Right lobe of liver (tissue), 4 donors: Measurements from ENCODE around the gene ZNF276.

Experiments used
- POLR2A ChIP-seq: fragments of 450-650 bp; IDR thresholded peaks from one replicate; pipeline ENCODE4 v1.6.1; 2017; ENCODE audit warnings: antibody characterized with exemption, mild to moderate bottlenecking
- TF ChIP-seq, protein P1 (sequence below), 4 donors: fragments of 200-600 bp in 3 of 4; fragments of 450-650 bp in 1 of 4; IDR thresholded peaks; one replicate each; pipeline versions ENCODE4 v1.5.1 to v1.8.0; 2016 to 2022; ENCODE audit warnings: antibody characterized with exemption in 4 of 4, mild to moderate bottlenecking in 2 of 4
- donor health status: DM: no; HTN: no; CAD: no.
- donor health status: DM: no; HTN: no; CAD: no.
- donor health status: DM: no; HTN: yes; CAD: no.

DNA sequence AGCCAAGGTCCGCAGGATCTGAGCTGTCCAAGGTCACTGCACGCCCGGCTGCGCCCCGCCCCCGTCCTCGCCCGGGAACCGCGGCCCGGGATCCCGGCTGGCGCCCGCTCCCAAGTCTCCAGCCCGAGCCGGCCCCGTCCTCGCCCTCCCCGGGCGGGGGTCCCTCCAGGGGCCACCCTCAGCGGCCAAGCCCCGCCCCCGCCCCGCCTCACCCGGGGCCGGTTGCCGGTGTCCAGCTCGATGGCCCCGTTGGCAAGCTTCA, 855 bp upstream of the ZNF276 start:
- TF ChIP-seq, protein P1, sequence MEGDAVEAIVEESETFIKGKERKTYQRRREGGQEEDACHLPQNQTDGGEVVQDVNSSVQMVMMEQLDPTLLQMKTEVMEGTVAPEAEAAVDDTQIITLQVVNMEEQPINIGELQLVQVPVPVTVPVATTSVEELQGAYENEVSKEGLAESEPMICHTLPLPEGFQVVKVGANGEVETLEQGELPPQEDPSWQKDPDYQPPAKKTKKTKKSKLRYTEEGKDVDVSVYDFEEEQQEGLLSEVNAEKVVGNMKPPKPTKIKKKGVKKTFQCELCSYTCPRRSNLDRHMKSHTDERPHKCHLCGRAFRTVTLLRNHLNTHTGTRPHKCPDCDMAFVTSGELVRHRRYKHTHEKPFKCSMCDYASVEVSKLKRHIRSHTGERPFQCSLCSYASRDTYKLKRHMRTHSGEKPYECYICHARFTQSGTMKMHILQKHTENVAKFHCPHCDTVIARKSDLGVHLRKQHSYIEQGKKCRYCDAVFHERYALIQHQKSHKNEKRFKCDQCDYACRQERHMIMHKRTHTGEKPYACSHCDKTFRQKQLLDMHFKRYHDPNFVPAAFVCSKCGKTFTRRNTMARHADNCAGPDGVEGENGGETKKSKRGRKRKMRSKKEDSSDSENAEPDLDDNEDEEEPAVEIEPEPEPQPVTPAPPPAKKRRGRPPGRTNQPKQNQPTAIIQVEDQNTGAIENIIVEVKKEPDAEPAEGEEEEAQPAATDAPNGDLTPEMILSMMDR (IDR thresholded peaks at IDR 0.05): no peak
- TF ChIP-seq POLR2A: no peak
